Memory B cell (primary cell): Measurements from ENCODE around the gene PALM2AKAP2.

Experiments
- ATAC-seq: fragments of 150-1000 bp; cut with Tn5 transposase; 2 replicates; pipeline ENCODE4 v1.10.0; 2021; ENCODE audit warnings: low read depth, mild to moderate bottlenecking, moderate library complexity
- DNase-seq, 2 donors: peaks; one replicate each; pipeline ENCODE4 v3.0.0; 2022; ENCODE audit warnings: low spot score in 2 of 2
- H3K27ac Mint-ChIP-seq: one replicate; pipeline ENCODE4 v1.8.0; 2022; ENCODE audit warnings: mild to moderate bottlenecking, moderate library complexity, mixed read lengths
- H3K27me3 Mint-ChIP-seq: one replicate; pipeline ENCODE4 v1.8.0; 2022; ENCODE audit warnings: mixed read lengths
- H3K36me3 Mint-ChIP-seq: one replicate; pipeline ENCODE4 v1.8.0; 2022; ENCODE audit warnings: mild to moderate bottlenecking, mixed read lengths
- H3K4me1 Mint-ChIP-seq: one replicate; pipeline ENCODE4 v1.8.0; 2022; ENCODE audit warnings: mixed read lengths
- H3K4me3 Mint-ChIP-seq: one replicate; pipeline ENCODE4 v1.8.0; 2022; ENCODE audit warnings: mild to moderate bottlenecking, moderate library complexity, mixed read lengths
- H3K9me3 Mint-ChIP-seq: one replicate; pipeline ENCODE4 v1.8.0; 2022; ENCODE audit warnings: mixed read lengths

Gene PALM2AKAP2

GRCh38 chr9:109789556-109789955, 9.6 kb downstream of the PALM2AKAP2 start:
- no peaks in the 10 kb centered on the region for H3K4me1 Mint-ChIP-seq
- H3K36me3 Mint-ChIP-seq = no peaks in the 10 kb centered on the region

GRCh38 chr9:109789971-109790370, 10.0 kb downstream of the PALM2AKAP2 start:
- DNase-seq (no peak), ATAC-seq (no peak)
- no peaks in the 10 kb centered on the region for H3K36me3 Mint-ChIP-seq

More at GRCh38 chr9:109789556-109789955, 9.6 kb downstream of the PALM2AKAP2 start:
- Mint-ChIP-seq H3K9me3 (no peaks in the 10 kb centered on the region), H3K4me3 (no peak overlapping the region), H3K27ac (no peak overlapping the region), H3K27me3 (peaks cover 10% of the 10 kb centered on the region)
- no peak for DNase-seq
- ATAC-seq = no peak

GRCh38 chr9:109791003-109791677, 11.1 kb downstream of the PALM2AKAP2 start:
- no peaks in the 10 kb centered on the region for H3K4me1 Mint-ChIP-seq
- no peak for DNase-seq
- H3K27me3 Mint-ChIP-seq = peaks cover 8% of the 10 kb centered on the region
- no peak overlapping the region for H3K27ac Mint-ChIP-seq
- no peaks in the 10 kb centered on the region for H3K36me3 Mint-ChIP-seq
- no peak for ATAC-seq
- H3K4me3 Mint-ChIP-seq = no peak overlapping the region
- no peaks in the 10 kb centered on the region for H3K9me3 Mint-ChIP-seq

More at GRCh38 chr9:109789971-109790370, 10.0 kb downstream of the PALM2AKAP2 start:
- Mint-ChIP-seq H3K27me3 (peaks cover 10% of the 10 kb centered on the region), H3K4me1 (no peaks in the 10 kb centered on the region), H3K27ac (no peak overlapping the region), H3K9me3 (no peaks in the 10 kb centered on the region), H3K4me3 (no peak overlapping the region)

- H3K4me3 Mint-ChIP-seq = no peak overlapping the region
- ATAC-seq (no peak), DNase-seq (no peak)
- no peaks in the 10 kb centered on the region for H3K9me3 Mint-ChIP-seq
- H3K27me3 Mint-ChIP-seq = peaks cover 8% of the 10 kb centered on the region
- H3K27ac Mint-ChIP-seq = no peak overlapping the region
- no peaks in the 10 kb centered on the region for H3K36me3 Mint-ChIP-seq
- no peaks in the 10 kb centered on the region for H3K4me1 Mint-ChIP-seq
These were observed 11.7 kb downstream of the PALM2AKAP2 start for GRCh38 chr9:109791747-109792146.

- H3K4me1 Mint-ChIP-seq = no peaks in the 10 kb centered on the region
- ATAC-seq = no peak
- H3K9me3 Mint-ChIP-seq = no peaks in the 10 kb centered on the region
- no peak for DNase-seq
- no peak overlapping the region for H3K4me3 Mint-ChIP-seq
- peaks cover 8% of the 10 kb centered on the region for H3K27me3 Mint-ChIP-seq
- no peak overlapping the region for H3K27ac Mint-ChIP-seq
- H3K36me3 Mint-ChIP-seq = no peaks in the 10 kb centered on the region
These were observed 13.1 kb downstream of the PALM2AKAP2 start for GRCh38 chr9:109792951-109793546.

GRCh38 chr9:109793921-109794320, 13.9 kb downstream of the PALM2AKAP2 start:
- DNase-seq (no peak), ATAC-seq (no peak)
- H3K4me1 Mint-ChIP-seq = no peaks in the 10 kb centered on the region
- H3K27me3 Mint-ChIP-seq = peaks cover 5% of the 10 kb centered on the region
- H3K27ac Mint-ChIP-seq = no peak overlapping the region
- no peaks in the 10 kb centered on the region for H3K36me3 Mint-ChIP-seq
- H3K9me3 Mint-ChIP-seq = no peaks in the 10 kb centered on the region
- H3K4me3 Mint-ChIP-seq = no peak overlapping the region

DNA sequence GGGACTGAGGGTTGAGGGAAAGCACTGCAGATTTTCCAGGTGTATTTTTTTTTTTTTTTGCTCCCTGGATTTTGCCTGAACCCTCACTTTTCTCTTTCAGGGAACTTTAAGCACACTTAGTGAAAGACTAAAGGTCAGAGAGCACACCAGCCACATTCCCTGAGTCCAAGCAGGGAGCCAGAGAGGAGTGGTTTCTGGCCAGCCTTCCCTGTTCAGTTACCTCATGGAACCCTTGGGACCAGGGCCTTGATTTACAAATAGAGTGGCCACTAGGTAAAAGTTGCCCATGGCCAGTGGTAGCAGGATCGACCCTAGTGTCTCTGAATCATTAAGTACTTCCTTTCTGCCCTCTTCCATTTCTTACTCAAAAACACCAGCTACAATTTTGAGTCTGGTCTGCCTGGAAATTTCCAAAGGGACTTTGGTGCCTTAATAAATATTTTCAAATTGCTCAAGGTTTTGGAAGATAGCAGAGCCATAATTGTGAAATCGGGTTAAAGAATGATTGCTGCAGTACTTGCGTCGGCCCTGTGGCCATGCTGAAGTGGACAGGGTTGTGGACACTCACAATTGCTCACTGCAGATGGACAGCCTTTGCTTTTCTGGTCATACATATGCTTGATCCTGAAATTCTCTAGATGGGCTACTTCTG, 14.5 kb downstream of the PALM2AKAP2 start:
- no peak for DNase-seq
- Mint-ChIP-seq H3K27me3 (peaks cover 5% of the 10 kb centered on the region), H3K36me3 (no peaks in the 10 kb centered on the region), H3K4me3 (no peak overlapping the region), H3K9me3 (no peaks in the 10 kb centered on the region), H3K27ac (no peak overlapping the region), H3K4me1 (no peaks in the 10 kb centered on the region)
- ATAC-seq = no peak

- no peak overlapping the region for H3K27ac Mint-ChIP-seq
- H3K27me3 Mint-ChIP-seq = peaks cover 5% of the 10 kb centered on the region
- no peak for ATAC-seq
- no peak for DNase-seq
- no peak overlapping the region for H3K4me3 Mint-ChIP-seq
- no peaks in the 10 kb centered on the region for H3K36me3 Mint-ChIP-seq
- no peaks in the 10 kb centered on the region for H3K4me1 Mint-ChIP-seq
- H3K9me3 Mint-ChIP-seq = no peaks in the 10 kb centered on the region
These were observed 15.6 kb downstream of the PALM2AKAP2 start for GRCh38 chr9:109795613-109796012.

GRCh38 chr9:109796078-109796477, 16.1 kb downstream of the PALM2AKAP2 start:
- ATAC-seq (no peak), DNase-seq (no peak)
- no peaks in the 10 kb centered on the region for H3K36me3 Mint-ChIP-seq
- peaks cover 9% of the 10 kb centered on the region for H3K27me3 Mint-ChIP-seq
- no peaks in the 10 kb centered on the region for H3K4me1 Mint-ChIP-seq
- no peak overlapping the region for H3K4me3 Mint-ChIP-seq
- H3K9me3 Mint-ChIP-seq = no peaks in the 10 kb centered on the region
- H3K27ac Mint-ChIP-seq = no peak overlapping the region

- ATAC-seq (no peak), DNase-seq (no peak)
- Mint-ChIP-seq H3K4me1 (no peaks in the 10 kb centered on the region), H3K27ac (no peak overlapping the region), H3K4me3 (no peak overlapping the region), H3K27me3 (peaks cover 11% of the 10 kb centered on the region), H3K9me3 (no peaks in the 10 kb centered on the region), H3K36me3 (no peaks in the 10 kb centered on the region)
These were observed 17.0 kb downstream of the PALM2AKAP2 start for GRCh38 chr9:109797006-109797405.

GRCh38 chr9:109797509-109797908, 17.5 kb downstream of the PALM2AKAP2 start:
- Mint-ChIP-seq H3K4me1 (no peaks in the 10 kb centered on the region), H3K27ac (no peak overlapping the region), H3K4me3 (no peak overlapping the region), H3K36me3 (no peaks in the 10 kb centered on the region), H3K27me3 (peaks cover 12% of the 10 kb centered on the region), H3K9me3 (no peaks in the 10 kb centered on the region)
- no peak for DNase-seq
- no peak for ATAC-seq

- Mint-ChIP-seq H3K36me3 (no peaks in the 10 kb centered on the region), H3K4me1 (no peaks in the 10 kb centered on the region)
- ATAC-seq = no peak
These were observed 19.1 kb downstream of the PALM2AKAP2 start for GRCh38 chr9:109799141-109799540.

GRCh38 chr9:109799792-109800191, 19.8 kb downstream of the PALM2AKAP2 start:
- H3K4me1 Mint-ChIP-seq = no peaks in the 10 kb centered on the region
- no peak overlapping the region for H3K27ac Mint-ChIP-seq
- DNase-seq (no peak), ATAC-seq (no peak)
- H3K4me3 Mint-ChIP-seq = no peak overlapping the region
- peaks cover 13% of the 10 kb centered on the region for H3K27me3 Mint-ChIP-seq
- no peaks in the 10 kb centered on the region for H3K36me3 Mint-ChIP-seq
- H3K9me3 Mint-ChIP-seq = no peaks in the 10 kb centered on the region

More at GRCh38 chr9:109799141-109799540, 19.1 kb downstream of the PALM2AKAP2 start:
- DNase-seq = no peak
- Mint-ChIP-seq H3K27me3 (peaks cover 13% of the 10 kb centered on the region), H3K27ac (no peak overlapping the region), H3K9me3 (no peaks in the 10 kb centered on the region), H3K4me3 (no peak overlapping the region)

GRCh38 chr9:109801484-109801883, 21.5 kb downstream of the PALM2AKAP2 start:
- H3K9me3 Mint-ChIP-seq = no peaks in the 10 kb centered on the region
- ATAC-seq (no peak), DNase-seq (no peak)
- no peaks in the 10 kb centered on the region for H3K36me3 Mint-ChIP-seq
- no peak overlapping the region for H3K27ac Mint-ChIP-seq
- peaks cover 12% of the 10 kb centered on the region for H3K27me3 Mint-ChIP-seq
- no peak overlapping the region for H3K4me3 Mint-ChIP-seq
- H3K4me1 Mint-ChIP-seq = no peaks in the 10 kb centered on the region
